Heart left ventricle (tissue), 16 donors: ENCODE results near the gene C2CD4D. TPM values are rescaled to one million over a fixed set of nuclear protein-coding genes. Genes with fewer than 3 reads are reported as not detected.

ENCODE experiments used
- ATAC-seq, 4 donors: fragments of 200-7000 bp; cut with Tn5 transposase; one replicate each; pipeline ENCODE4 v1.9.1; 2020 to 2022; ENCODE audit warnings: moderate library complexity in 4 of 4, mild to moderate bottlenecking in 3 of 4, moderate number of reproducible peaks in 1 of 4
- DNase-seq, 5 donors: peaks; one replicate each; pipeline ENCODE4 v3.0.0-alpha.2; 2020
- H3K27ac ChIP-seq, 12 donors: fragments of 200-600 bp; sonication (generic) in 4 of 12; one replicate each; pipeline versions ENCODE4 v1.5.0 to v1.8.0; 2016 to 2022; ENCODE audit warnings: mild to moderate bottlenecking in 2 of 12
- H3K27me3 ChIP-seq, 9 donors: fragments of 200-600 bp; sonication (generic) in 2 of 9; one replicate each; pipeline versions ENCODE4 v1.5.1 to v1.8.0; 2016 to 2022; ENCODE audit warnings: mild to moderate bottlenecking in 3 of 9
- H3K36me3 ChIP-seq, 9 donors: fragments of 200-600 bp; sonication (generic) in 2 of 9; one replicate each; pipeline versions ENCODE4 v1.5.0 to v1.8.0; 2018 to 2022; ENCODE audit warnings: mild to moderate bottlenecking in 2 of 9
- H3K4me1 ChIP-seq, 12 donors: fragments of 200-600 bp; sonication (generic) in 4 of 12; one replicate each; pipeline versions ENCODE4 v1.5.0 to v1.8.0; 2016 to 2022; ENCODE audit warnings: mild to moderate bottlenecking in 3 of 12
- H3K4me3 ChIP-seq, 12 donors: fragments of 200-600 bp; sonication (generic) in 4 of 12; one replicate each; pipeline versions ENCODE4 v1.5.0 to v1.8.0; 2017 to 2022; ENCODE audit warnings: mild to moderate bottlenecking in 9 of 12, moderate library complexity in 4 of 12
- H3K9me3 ChIP-seq, 12 donors: fragments of 200-600 bp; sonication (generic) in 4 of 12; one replicate each; pipeline versions ENCODE4 v1.5.0 to v1.8.0; 2016 to 2022; ENCODE audit warnings: mild to moderate bottlenecking in 1 of 12
- POLR2A ChIP-seq, 2 donors: fragments of 450-650 bp; IDR thresholded peaks; one replicate each; pipeline ENCODE4 v1.6.1; 2017; ENCODE audit warnings: antibody characterized with exemption in 2 of 2, mild to moderate bottlenecking in 2 of 2, moderate library complexity in 2 of 2
- WGBS, 4 donors: extraction: QIAGEN DNeasy Blood & Tissue Kit in 2 of 4; methylation state at CpG; one replicate each; pipeline versions ENCODE4 v1.1.5 to v1.1.7; 2013 to 2018; 5-methylcytosine and 5-hydroxymethylcytosine counted together
- intact Hi-C, 10 donors: fragments of 100-400 bp; cut with DNase I; formaldehyde crosslinking; loops; one replicate each; pipeline versions ENCODE4 v1.11.1 to v1.14.2; 2022
- polyA plus RNA-seq, 2 donors: library from polyadenylated mRNA; stranded (reverse); fragments of 200-250 nt; gene quantifications; one replicate each; pipeline ENCODE4 v1.2.3, GENCODE V29; 2013
- total RNA-seq, 9 donors: library from RNA; depleted of rRNA in 2 of 9; stranded (reverse); fragments of >200 nt in 2 of 9; fragmentation: NEBNext Ultra II Directional in 3 of 9; extraction: Animal tissue kit (Norgen Biotek cat#: 25700) in 3 of 9; gene quantifications; one replicate each; pipeline versions ENCODE4 v1.1.0 to v1.2.4, GENCODE V29; 2016 to 2023
- TF ChIP-seq, protein P1 (sequence below), 12 donors: fragments of 200-600 bp; sonication (generic) in 4 of 12; IDR thresholded peaks; one replicate each; pipeline versions ENCODE4 v1.5.0 to v1.8.0; 2018 to 2022; ENCODE audit warnings: antibody characterized with exemption in 12 of 12, mild to moderate bottlenecking in 5 of 12
- donor health status: ischemic (EF 13 %, LVEDD 7.1; RV severe dilation, severe dysfunction).
- donor health status: healthy with polysubstance abuse.
- donor health status: DM: no; HTN: yes; CAD: no.
- donor health status: DM: no; HTN: no; CAD: no.
- donor health status: ischemic (EF 25% LVEDD 6.9; RV normal size, moderate dysfunction).
- donor health status: ischemic (EF 25% LVEDD 5.7; RV mildly dilated, moderate dysfunction).
- donor health status: healthy.
- donor health status: DM: yes; HTN: yes; CAD: no.
- donor health status: ischemic (EF 35%, LVEDD 5.7; RV mildly dilated, moderate dysfunction).
- donor health status: nonischemic (EF 11% LVEDD 7.7; RV severe dilation, severe dysfunction).
- donor health status: DM: yes; HTN: yes; CAD: no.
- donor health status: PGD.
- donor health status: ischemic (EF 29% LVEDD 5.4; RV normal size, mild dysfunction).
- donor health status: nonischemic (EF 23%, LVEDD 6.1; RV moderate dilation, normal function).

C2CD4D gene
- total and polyA plus RNA-seq, 11 donors: 0.14 to 0.28 TPM; not detected in 9

DNA sequence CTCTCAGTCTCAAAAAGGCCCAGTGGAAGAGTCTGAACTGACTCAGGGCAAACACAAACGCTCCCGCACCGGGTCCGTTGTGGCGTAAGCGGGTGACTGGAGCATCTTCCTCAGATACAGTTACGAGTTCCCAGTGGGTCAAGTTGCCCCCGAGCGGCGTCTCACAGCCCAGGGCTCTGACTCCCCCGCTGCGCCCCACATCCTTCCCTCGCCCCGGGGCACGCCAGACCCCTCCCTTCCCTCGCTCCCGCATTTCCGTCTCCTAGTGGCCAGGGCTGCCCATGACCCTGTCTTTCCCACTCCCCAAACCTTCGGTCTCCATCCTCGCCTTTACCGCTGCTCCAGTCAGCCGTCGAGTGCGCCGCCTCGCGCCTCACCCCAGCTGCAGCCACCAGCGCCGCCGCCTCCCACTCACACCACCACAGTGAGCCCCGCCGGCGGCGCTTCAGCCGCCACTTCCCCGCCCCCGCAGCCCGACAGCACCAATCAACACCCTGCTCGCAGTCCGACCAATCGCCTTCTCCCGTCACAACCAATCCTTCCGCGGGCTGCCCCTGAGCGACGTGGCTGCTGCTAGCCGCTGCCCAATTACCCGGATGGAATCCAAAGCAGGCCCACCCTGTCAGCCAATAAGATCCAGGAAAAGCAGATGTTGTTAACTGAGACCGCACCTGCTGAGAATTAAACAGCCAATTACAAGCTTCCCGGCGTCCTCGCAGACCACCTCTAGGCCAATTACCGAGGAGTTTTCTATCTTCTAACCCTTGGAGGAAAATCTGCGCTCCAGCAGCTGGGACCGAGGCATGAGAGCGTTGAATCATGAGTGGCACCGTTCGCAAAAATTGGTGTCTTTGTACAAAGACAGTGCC is 49.3 kb downstream of the C2CD4D start, which contains the start of gene TDRKH:
TSS of gene TDRKH (minus strand) at position 430 of the 869 bp plus-strand sequence. CDS start 7,478 bp downstream, outside the sequence.
- Histone ChIP-seq H3K4me1 (peaks cover 0 to 17% (median 14%) of the 10 kb centered on the region in 12 donors), H3K27ac (peak within 1 kb of the TSS in 10 of 12 donors; percentile 15 to 70 (median 53)), H3K4me3 (peak within 1 kb of the TSS; percentile 58 to 87 (median 78)), H3K9me3 (no peaks in the 10 kb centered on the region), H3K36me3 (no peaks in the 10 kb centered on the region), H3K27me3 (no peaks in the 10 kb centered on the region)
- ATAC-seq: peak; percentile 99 to 100 (median 100)
- intact Hi-C loops: no loop called here
- 0 to 1% (median 1%) methylated on average over 48 to 58 of the region's 58 CpGs for WGBS, 4 donors
- peak in 1 of 2 donors; percentile 78 for TF ChIP-seq POLR2A (IDR thresholded peaks at IDR 0.05)
- TF ChIP-seq, protein P1, sequence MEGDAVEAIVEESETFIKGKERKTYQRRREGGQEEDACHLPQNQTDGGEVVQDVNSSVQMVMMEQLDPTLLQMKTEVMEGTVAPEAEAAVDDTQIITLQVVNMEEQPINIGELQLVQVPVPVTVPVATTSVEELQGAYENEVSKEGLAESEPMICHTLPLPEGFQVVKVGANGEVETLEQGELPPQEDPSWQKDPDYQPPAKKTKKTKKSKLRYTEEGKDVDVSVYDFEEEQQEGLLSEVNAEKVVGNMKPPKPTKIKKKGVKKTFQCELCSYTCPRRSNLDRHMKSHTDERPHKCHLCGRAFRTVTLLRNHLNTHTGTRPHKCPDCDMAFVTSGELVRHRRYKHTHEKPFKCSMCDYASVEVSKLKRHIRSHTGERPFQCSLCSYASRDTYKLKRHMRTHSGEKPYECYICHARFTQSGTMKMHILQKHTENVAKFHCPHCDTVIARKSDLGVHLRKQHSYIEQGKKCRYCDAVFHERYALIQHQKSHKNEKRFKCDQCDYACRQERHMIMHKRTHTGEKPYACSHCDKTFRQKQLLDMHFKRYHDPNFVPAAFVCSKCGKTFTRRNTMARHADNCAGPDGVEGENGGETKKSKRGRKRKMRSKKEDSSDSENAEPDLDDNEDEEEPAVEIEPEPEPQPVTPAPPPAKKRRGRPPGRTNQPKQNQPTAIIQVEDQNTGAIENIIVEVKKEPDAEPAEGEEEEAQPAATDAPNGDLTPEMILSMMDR (IDR thresholded peaks at IDR 0.05): peak in 7 of 12 donors; percentile 9 to 48 (median 23)
- peak; percentile 98 to 99 (median 99) for DNase-seq

Other genes with a start within 250 kb of the C2CD4D start
- 10 to 100 TPM; 21.6 to 39.4 (median 33.2) TPM for gene SNX27, start 227.8 kb downstream of the C2CD4D start, total RNA-seq
- 10 to 100 TPM in 1 of 2 donors, 1 to 10 TPM in 1; 9.6 to 17.6 TPM for gene SNX27, start 227.8 kb downstream of the C2CD4D start, polyA plus RNA-seq
- gene CELF3, start 123.0 kb downstream of the C2CD4D start, total RNA-seq: not detected
- gene CELF3, start 123.0 kb downstream of the C2CD4D start, polyA plus RNA-seq: not detected
- gene RIIAD1, start 118.3 kb downstream of the C2CD4D start, total RNA-seq: 10 to 100 TPM in 2 of 9 donors, 1 to 10 TPM in 6, not detected in 1; 2.3 to 20.8 (median 6.0) TPM
- gene RIIAD1, start 118.3 kb downstream of the C2CD4D start, polyA plus RNA-seq: 10 to 100 TPM in 1 of 2 donors, not detected in 1; 13.1 TPM
- gene MRPL9, start 76.3 kb downstream of the C2CD4D start, total RNA-seq: 10 to 100 TPM; 35.8 to 53.2 (median 46.3) TPM
- gene MRPL9, start 76.3 kb downstream of the C2CD4D start, polyA plus RNA-seq: 10 to 100 TPM; 45.2 to 57.9 TPM
- gene TDRKH, start 49.3 kb downstream of the C2CD4D start, total RNA-seq: 1 to 10 TPM; 3.2 to 9.8 (median 4.8) TPM
- gene TDRKH, start 49.3 kb downstream of the C2CD4D start, polyA plus RNA-seq: 1 to 10 TPM; 2.7 to 6.5 TPM
- 1 to 10 TPM in 1 of 9 donors, under 1 TPM in 8; 0.37 to 1.0 (median 0.60) TPM for gene LINGO4, start 34.4 kb downstream of the C2CD4D start, total RNA-seq
- gene LINGO4, start 34.4 kb downstream of the C2CD4D start, polyA plus RNA-seq: under 1 TPM; 0.11 to 0.38 TPM
- 10 to 100 TPM in 6 of 9 donors, 1 to 10 TPM in 3; 3.6 to 58.9 (median 12.4) TPM for gene RORC, start 8.0 kb downstream of the C2CD4D start, total RNA-seq
- gene RORC, start 8.0 kb downstream of the C2CD4D start, polyA plus RNA-seq: 10 to 100 TPM in 1 of 2 donors, 1 to 10 TPM in 1; 6.8 to 11.8 TPM
- under 1 TPM in 1 of 9 donors, not detected in 8; 0.52 TPM for gene THEM5, start 13.9 kb upstream of the C2CD4D start, total RNA-seq
- gene THEM5, start 13.9 kb upstream of the C2CD4D start, polyA plus RNA-seq: not detected
- 10 to 100 TPM; 14.2 to 17.0 (median 15.0) TPM for gene THEM4, start 69.7 kb upstream of the C2CD4D start, total RNA-seq
- 10 to 100 TPM; 14.8 to 25.5 TPM for gene THEM4, start 69.7 kb upstream of the C2CD4D start, polyA plus RNA-seq
- 100 to 1,000 TPM in 7 of 9 donors, 10 to 100 TPM in 2; 55.5 to 403 (median 156) TPM for gene S100A10, start 154.0 kb upstream of the C2CD4D start, total RNA-seq
- 100 to 1,000 TPM; 258 to 387 TPM for gene S100A10, start 154.0 kb upstream of the C2CD4D start, polyA plus RNA-seq
- gene S100A11, start 197.2 kb upstream of the C2CD4D start, total RNA-seq: 100 to 1,000 TPM in 4 of 9 donors, 10 to 100 TPM in 5; 44.9 to 368 (median 80.7) TPM
- gene S100A11, start 197.2 kb upstream of the C2CD4D start, polyA plus RNA-seq: 100 to 1,000 TPM; 179 to 571 TPM
- gene TCHHL1, start 249.2 kb upstream of the C2CD4D start, total RNA-seq: not detected
- not detected for gene TCHHL1, start 249.2 kb upstream of the C2CD4D start, polyA plus RNA-seq